Measurements from ENCODE around the gene ZNF521.

GRCh38 chr18:25335676-25336075, 16.3 kb downstream of the ZNF521 start:
- TF ChIP-seq CTCF (conservative IDR thresholded peaks at IDR 0.05), result no peak
- TF ChIP-seq EZH2 (IDR thresholded peaks at IDR 0.05; ENCODE audit: low read depth), result no peak

Data from PC-9 (cell line).